H9 (cell line): ENCODE measurements around the gene USP13. TPM values are rescaled to one million over a fixed set of nuclear protein-coding genes. Genes with fewer than 3 reads are reported as not detected.

Experiments used
- DNase-seq: peaks from one replicate; pipeline ENCODE4 v3.0.0-alpha.2; 2017
- H2AFZ ChIP-seq: one replicate; pipeline ENCODE4 v1.6.1; 2013; ENCODE audit warnings: mild to moderate bottlenecking, low read length, control low read depth, moderate library complexity
- H2AK5ac ChIP-seq: 2 replicates; pipeline ENCODE4 v1.6.1; 2013; ENCODE audit warnings: low read length, control low read depth, mixed read lengths; ENCODE audit not compliant: insufficient read length
- H2BK120ac ChIP-seq: one replicate; pipeline ENCODE4 v1.6.1; 2013; ENCODE audit warnings: low read depth, mild to moderate bottlenecking, low read length, control low read depth, inconsistent platforms; ENCODE audit not compliant: poor library complexity, severe bottlenecking
- H2BK12ac ChIP-seq: 2 replicates; pipeline ENCODE4 v1.6.1; 2013; ENCODE audit warnings: low read length, control low read depth, mixed read lengths, low read depth; ENCODE audit not compliant: insufficient read length
- H2BK15ac ChIP-seq: 2 replicates; pipeline ENCODE4 v1.6.1; 2013; ENCODE audit warnings: low read depth, low read length, control low read depth
- H2BK20ac ChIP-seq: one replicate; pipeline ENCODE4 v1.6.1; 2013; ENCODE audit warnings: low read depth, mild to moderate bottlenecking, low read length, control low read depth, inconsistent platforms; ENCODE audit not compliant: poor library complexity, severe bottlenecking
- H2BK5ac ChIP-seq: 2 replicates; pipeline ENCODE4 v1.6.1; 2013; ENCODE audit warnings: low read length, control low read depth, mixed read lengths; ENCODE audit not compliant: insufficient read length
- H3K14ac ChIP-seq: 2 replicates; pipeline ENCODE4 v1.6.1; 2013; ENCODE audit warnings: low read length, control low read depth; ENCODE audit not compliant: insufficient read depth
- H3K18ac ChIP-seq: 2 replicates; pipeline ENCODE4 v1.6.1; 2013; ENCODE audit warnings: low read depth, mild to moderate bottlenecking, mixed read lengths, low read length, control low read depth; ENCODE audit not compliant: insufficient read length
- H3K23ac ChIP-seq: 2 replicates; pipeline ENCODE4 v1.6.1; 2013; ENCODE audit warnings: low read length, control low read depth, mixed read lengths, low read depth; ENCODE audit not compliant: insufficient read length
- H3K23me2 ChIP-seq: 2 replicates; pipeline ENCODE4 v1.6.1; 2013; ENCODE audit warnings: low read depth, mild to moderate bottlenecking, mixed read lengths, low read length, control low read depth; ENCODE audit not compliant: insufficient read length, poor library complexity, severe bottlenecking
- H3K27ac ChIP-seq: 2 replicates; pipeline ENCODE4 v1.5.1; 2013; ENCODE audit warnings: low read length, control low read depth, mixed read lengths, low read depth; ENCODE audit not compliant: insufficient read length
- H3K27me3 ChIP-seq: 2 replicates; pipeline ENCODE4 v1.6.1; 2013; ENCODE audit warnings: low read length, control low read depth, inconsistent platforms; ENCODE audit not compliant: insufficient read depth
- H3K4ac ChIP-seq: 2 replicates; pipeline ENCODE4 v1.6.1; 2013; ENCODE audit warnings: low read depth, mild to moderate bottlenecking, control low read depth, inconsistent platforms, low read length, moderate library complexity
- H3K4me1 ChIP-seq: 2 replicates; pipeline ENCODE4 v1.6.1; 2013; ENCODE audit warnings: low read length, control low read depth, inconsistent platforms; ENCODE audit not compliant: insufficient read depth
- H3K4me2 ChIP-seq: 2 replicates; pipeline ENCODE4 v1.6.1; 2013; ENCODE audit warnings: low read length, control low read depth, mixed read lengths; ENCODE audit not compliant: insufficient read length, insufficient read depth
- H3K56ac ChIP-seq: 2 replicates; pipeline ENCODE4 v1.6.1; 2013; ENCODE audit warnings: low read depth, mild to moderate bottlenecking, mixed read lengths, low read length, control low read depth; ENCODE audit not compliant: insufficient read length
- H3K79me1 ChIP-seq: 2 replicates; pipeline ENCODE4 v1.6.1; 2013; ENCODE audit warnings: low read depth, mild to moderate bottlenecking, moderate library complexity, low read length, control low read depth, inconsistent platforms; ENCODE audit not compliant: insufficient read depth, poor library complexity, severe bottlenecking
- H3K79me2 ChIP-seq: 2 replicates; pipeline ENCODE4 v1.6.1; 2013; ENCODE audit warnings: low read length, control low read depth, inconsistent platforms; ENCODE audit not compliant: insufficient read depth
- H3K9ac ChIP-seq: 2 replicates; pipeline ENCODE4 v1.6.1; 2013; ENCODE audit warnings: low read length, control low read depth, mixed read lengths; ENCODE audit not compliant: insufficient read length; ENCODE audit errors: extremely low read depth
- H3K9me3 ChIP-seq: one replicate; pipeline ENCODE4 v1.6.1; 2013; ENCODE audit warnings: low read depth, low read length, inconsistent platforms; ENCODE audit not compliant: control insufficient read depth
- H3T11ph ChIP-seq: one replicate; pipeline ENCODE4 v1.6.1; 2013; ENCODE audit warnings: mild to moderate bottlenecking, low read length, control low read depth, inconsistent platforms
- H4K20me1 ChIP-seq: one replicate; pipeline ENCODE4 v1.6.1; 2013; ENCODE audit not compliant: control insufficient read depth, insufficient read length, insufficient read depth
- H4K5ac ChIP-seq: 2 replicates; pipeline ENCODE4 v1.6.1; 2013; ENCODE audit warnings: low read depth, mild to moderate bottlenecking, mixed read lengths, low read length, control low read depth; ENCODE audit not compliant: insufficient read length
- H4K8ac ChIP-seq: replicated peaks from 2 replicates; pipeline ENCODE4 v1.6.1; 2013; ENCODE audit warnings: low read length, control low read depth, mixed read lengths, low read depth; ENCODE audit not compliant: insufficient read length
- H4K91ac ChIP-seq: 2 replicates; pipeline ENCODE4 v1.6.1; 2013; ENCODE audit warnings: low read depth, mild to moderate bottlenecking, moderate library complexity, mixed read lengths, low read length, control low read depth; ENCODE audit not compliant: insufficient read length
- H3K27ac Mint-ChIP-seq, 3 experiments: 2 replicates in 2 of 3; 3 replicates in 1 of 3; pipeline ENCODE4 v1.8.0; 2020 to 2021; ENCODE audit warnings: mixed read lengths in 3 of 3, mild to moderate bottlenecking in 1 of 3, moderate library complexity in 1 of 3
- H3K27me3 Mint-ChIP-seq: 2 replicates; pipeline ENCODE4 v1.8.0; 2021; ENCODE audit warnings: low read depth, mild to moderate bottlenecking, moderate library complexity, mixed read lengths
- H3K36me3 Mint-ChIP-seq, 3 experiments: 2 replicates in 2 of 3; 3 replicates in 1 of 3; pipeline ENCODE4 v1.8.0; 2020 to 2021; ENCODE audit warnings: low read depth in 3 of 3, mixed read lengths in 3 of 3; ENCODE audit not compliant: insufficient read depth in 1 of 3
- H3K4me1 Mint-ChIP-seq, 2 experiments: 2 replicates each; pipeline ENCODE4 v1.8.0; 2020; ENCODE audit warnings: mixed read lengths in 2 of 2
- H3K4me3 Mint-ChIP-seq, 2 experiments: 2 replicates in 1 of 2; 3 replicates in 1 of 2; pipeline ENCODE4 v1.8.0; 2020 to 2021; ENCODE audit warnings: mild to moderate bottlenecking in 2 of 2, mixed read lengths in 2 of 2, moderate library complexity in 1 of 2
- H3K9me3 Mint-ChIP-seq, 2 experiments: 2 replicates in 1 of 2; 3 replicates in 1 of 2; pipeline ENCODE4 v1.8.0; 2020; ENCODE audit warnings: mild to moderate bottlenecking in 2 of 2, mixed read lengths in 2 of 2, moderate library complexity in 1 of 2
- WGBS: extraction: QIAGEN DNeasy Blood & Tissue Kit; methylation state at CpG from one replicate; pipeline ENCODE4 v1.1.7; 2013; ENCODE audit warnings: missing lambda C conversion rate, low lambda C conversion rate, mixed read lengths; ENCODE audit not compliant: insufficient read length; ENCODE audit errors: extremely low coverage; 5-methylcytosine and 5-hydroxymethylcytosine counted together
- total RNA-seq: library from RNA; stranded (reverse); gene quantifications from 2 replicates; pipeline ENCODE4 v1.2.1, GENCODE V29; 2021
- TF ChIP-seq, protein P1 (sequence below): fragments of 200-600 bp; sonication (generic); conservative IDR thresholded peaks from 3 replicates; pipeline ENCODE4 v1.8.0; 2021; ENCODE audit warnings: antibody characterized with exemption, mild to moderate bottlenecking

USP13 gene
- total RNA-seq, 1 experiment from 2014 or later: 26.7 TPM

DNA sequence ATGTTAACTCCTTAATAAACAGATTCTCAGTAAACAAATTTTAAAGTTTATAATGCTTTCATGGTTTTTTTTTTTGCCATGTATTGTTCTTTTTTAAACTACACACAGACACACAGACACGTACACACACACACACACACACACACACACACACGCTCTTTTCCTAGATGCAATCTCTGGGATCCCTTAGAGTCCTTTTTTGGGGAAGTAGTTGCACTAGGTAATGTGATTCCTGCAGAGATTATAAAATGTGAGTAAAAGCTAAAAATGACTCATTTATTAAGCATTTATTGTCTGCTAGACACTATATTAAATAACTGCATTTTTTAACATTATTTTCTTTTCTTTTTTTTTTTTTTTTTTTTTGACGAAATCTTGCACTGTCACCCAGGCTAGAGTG, 28.4 kb upstream of the USP13 start:
- H2BK20ac ChIP-seq: no peak overlapping the region

More for the DNA sequence above, 28.4 kb upstream of the USP13 start:
- Mint-ChIP-seq H3K27me3 (no peaks in the 10 kb centered on the region), H3K36me3 (peaks cover 23 to 56% (median 49%) of the 10 kb centered on the region in 3 experiments; a peak in 6 of 7 replicates), H3K4me1 (no peaks in the 10 kb centered on the region), H3K9me3 (no peaks in the 10 kb centered on the region), H3K27ac (no peak overlapping the region), H3K4me3 (no peak overlapping the region)
- Histone ChIP-seq H4K20me1 (no peaks in the 10 kb centered on the region), H2BK120ac (no peak overlapping the region), H2BK12ac (no peak overlapping the region), H3K79me2 (no peaks in the 10 kb centered on the region), H2BK5ac (no peak overlapping the region), H3K9ac (no peak overlapping the region), H3K4ac (no peak overlapping the region), H3K56ac (no peak overlapping the region), H3K4me2 (no peak overlapping the region), H3T11ph (no peak overlapping the region), H3K79me1 (peaks cover 3% of the 10 kb centered on the region), H2AFZ (no peak overlapping the region), H4K8ac (no peak overlapping the region), H3K23me2 (no peaks in the 10 kb centered on the region), H2BK15ac (no peak overlapping the region), H3K18ac (no peak overlapping the region), H3K4me1 (no peaks in the 10 kb centered on the region), H2AK5ac (no peak overlapping the region), H3K14ac (no peak overlapping the region), H3K23ac (no peak overlapping the region), H4K5ac (no peak overlapping the region), H4K91ac (no peak overlapping the region), H3K9me3 (no peaks in the 10 kb centered on the region), H3K27me3 (no peaks in the 10 kb centered on the region), H3K27ac (no peak overlapping the region)
- no CpG with 5 or more reads among the region's 3 CpGs for WGBS
- TF ChIP-seq, protein P1, sequence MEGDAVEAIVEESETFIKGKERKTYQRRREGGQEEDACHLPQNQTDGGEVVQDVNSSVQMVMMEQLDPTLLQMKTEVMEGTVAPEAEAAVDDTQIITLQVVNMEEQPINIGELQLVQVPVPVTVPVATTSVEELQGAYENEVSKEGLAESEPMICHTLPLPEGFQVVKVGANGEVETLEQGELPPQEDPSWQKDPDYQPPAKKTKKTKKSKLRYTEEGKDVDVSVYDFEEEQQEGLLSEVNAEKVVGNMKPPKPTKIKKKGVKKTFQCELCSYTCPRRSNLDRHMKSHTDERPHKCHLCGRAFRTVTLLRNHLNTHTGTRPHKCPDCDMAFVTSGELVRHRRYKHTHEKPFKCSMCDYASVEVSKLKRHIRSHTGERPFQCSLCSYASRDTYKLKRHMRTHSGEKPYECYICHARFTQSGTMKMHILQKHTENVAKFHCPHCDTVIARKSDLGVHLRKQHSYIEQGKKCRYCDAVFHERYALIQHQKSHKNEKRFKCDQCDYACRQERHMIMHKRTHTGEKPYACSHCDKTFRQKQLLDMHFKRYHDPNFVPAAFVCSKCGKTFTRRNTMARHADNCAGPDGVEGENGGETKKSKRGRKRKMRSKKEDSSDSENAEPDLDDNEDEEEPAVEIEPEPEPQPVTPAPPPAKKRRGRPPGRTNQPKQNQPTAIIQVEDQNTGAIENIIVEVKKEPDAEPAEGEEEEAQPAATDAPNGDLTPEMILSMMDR: no peak
- no peak for DNase-seq
